IgD-negative memory B cell (primary cell): ENCODE measurements around the gene SRRM2. TPM values are rescaled to one million over a fixed set of nuclear protein-coding genes. Genes with fewer than 3 reads are reported as not detected.
A peak's percentile ranks its signal among the peaks of the same experiment; 100 is the strongest.

Experiments
- H3K27ac Mint-ChIP-seq, 3 donors: one replicate each; pipeline ENCODE4 v1.8.0; 2020 to 2022; ENCODE audit warnings: mild to moderate bottlenecking in 3 of 3, mixed read lengths in 3 of 3, moderate library complexity in 1 of 3
- H3K27me3 Mint-ChIP-seq: one replicate; pipeline ENCODE4 v1.8.0; 2021; ENCODE audit warnings: mixed read lengths
- H3K36me3 Mint-ChIP-seq: one replicate; pipeline ENCODE4 v1.8.0; 2020; ENCODE audit warnings: mild to moderate bottlenecking, mixed read lengths
- H3K4me1 Mint-ChIP-seq, 3 donors: one replicate each; pipeline ENCODE4 v1.8.0; 2020 to 2022; ENCODE audit warnings: mixed read lengths in 3 of 3, mild to moderate bottlenecking in 1 of 3
- H3K4me3 Mint-ChIP-seq, 4 donors: one replicate each; pipeline ENCODE4 v1.8.0; 2020 to 2022; ENCODE audit warnings: mild to moderate bottlenecking in 4 of 4, mixed read lengths in 4 of 4, moderate library complexity in 3 of 4
- H3K9me3 Mint-ChIP-seq, 3 donors: one replicate each; pipeline ENCODE4 v1.8.0; 2020 to 2021; ENCODE audit warnings: mixed read lengths in 3 of 3, mild to moderate bottlenecking in 1 of 3
- polyA plus RNA-seq: library from polyadenylated mRNA; unstranded; fragments of 300-500 nt; fragmentation: Illumina TruSeq; gene quantifications from one replicate; pipeline ENCODE4 v1.2.3, GENCODE V29; 2021

SRRM2 gene
- polyA plus RNA-seq, 1 donor from 2014 or later = 159 TPM

DNA sequence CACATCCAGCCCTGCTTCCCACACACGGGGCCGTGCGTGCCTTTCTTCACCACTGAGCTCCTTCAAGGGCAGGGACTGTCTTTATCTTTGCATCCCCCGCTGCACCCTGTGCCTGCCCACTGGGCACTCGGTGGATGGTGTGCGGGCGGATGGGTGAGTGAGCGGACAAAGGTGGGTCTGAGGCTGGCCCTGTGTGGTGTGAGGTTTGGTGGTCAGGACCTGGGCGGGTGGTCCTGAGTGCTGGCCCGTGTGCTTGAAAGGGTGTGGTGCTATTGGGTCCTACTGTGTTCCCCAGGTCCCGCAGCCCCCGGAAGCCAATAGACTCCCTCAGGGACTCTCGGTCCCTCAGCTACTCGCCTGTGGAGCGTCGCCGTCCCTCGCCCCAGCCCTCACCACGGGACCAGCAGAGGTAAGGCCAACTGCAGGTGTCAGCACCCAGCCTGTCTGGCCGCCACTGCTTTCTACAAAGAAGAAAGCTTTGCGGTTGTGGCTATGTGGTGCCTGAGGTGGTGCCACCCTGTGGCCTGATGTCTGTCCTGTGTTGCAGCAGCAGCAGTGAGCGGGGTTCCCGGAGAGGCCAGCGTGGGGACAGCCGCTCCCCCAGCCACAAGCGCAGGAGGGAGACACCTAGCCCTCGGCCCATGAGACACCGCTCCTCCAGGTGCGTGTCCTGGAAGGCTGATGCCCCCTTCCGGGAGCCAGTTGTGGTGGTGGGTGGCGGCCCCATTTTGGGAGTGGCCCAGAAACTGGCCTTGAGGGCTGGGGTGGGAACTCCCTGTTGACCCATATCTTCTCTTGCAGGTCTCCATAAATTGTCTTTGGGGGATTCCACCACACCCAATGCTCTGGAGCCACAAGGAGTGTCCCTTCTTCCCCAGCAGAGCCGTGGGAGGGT lies 17.9 kb downstream of the SRRM2 start:
- peaks cover 0 to 18% (median 6%) of the 10 kb centered on the region in 3 donors for H3K4me1 Mint-ChIP-seq
- peak overlapping the region in 2 of 4 donors; percentile 18 to 49 for H3K4me3 Mint-ChIP-seq
- peak overlapping the region; percentile 31 to 97 (median 82) for H3K27ac Mint-ChIP-seq
- H3K27me3 Mint-ChIP-seq = no peaks in the 10 kb centered on the region
- no peaks in the 10 kb centered on the region for H3K9me3 Mint-ChIP-seq
- H3K36me3 Mint-ChIP-seq = peaks cover 8% of the 10 kb centered on the region

DNA sequence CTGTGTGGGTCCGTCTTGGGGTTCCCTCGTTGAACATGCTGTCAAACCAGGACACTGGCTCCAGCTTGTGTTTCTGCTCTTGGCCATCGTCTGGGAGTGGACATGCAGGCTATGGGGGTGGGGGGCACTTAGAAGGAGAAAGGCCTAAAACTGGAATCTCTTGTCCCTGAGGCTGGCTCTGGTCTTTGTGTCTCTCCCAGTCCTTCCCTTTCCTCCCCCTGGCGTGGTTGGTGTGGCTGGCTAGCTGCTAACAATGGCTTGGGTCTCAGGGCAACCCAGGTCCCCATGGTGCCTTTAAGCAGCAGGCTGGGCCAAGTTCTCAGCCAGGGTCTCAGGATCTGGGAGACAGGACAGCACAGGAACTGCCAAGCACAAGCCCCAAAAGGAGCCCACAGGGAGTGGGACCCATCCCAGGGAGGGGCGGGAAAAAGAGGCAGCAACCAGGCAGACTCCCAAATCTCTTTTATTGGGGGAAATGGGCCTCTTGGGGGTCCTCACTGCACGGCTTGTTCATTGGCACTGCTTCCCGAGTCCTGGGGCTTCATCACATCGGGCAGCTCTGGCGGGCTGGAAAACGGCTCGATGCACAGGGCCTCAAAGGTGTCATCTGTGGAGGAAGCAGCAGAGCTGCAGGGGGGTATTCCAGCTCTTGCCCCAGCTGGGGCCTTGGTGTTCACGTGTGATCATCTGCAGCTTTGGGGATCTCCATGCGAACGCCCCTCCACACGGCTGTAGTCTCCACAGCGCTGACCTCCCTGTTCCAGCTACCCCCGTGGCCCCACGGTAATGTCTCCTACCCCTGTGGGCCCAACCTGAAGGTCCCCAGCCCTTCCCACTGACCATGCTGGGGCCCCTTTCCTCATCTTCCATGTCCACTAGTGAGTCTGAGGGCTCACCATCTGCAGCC lies 19.3 kb downstream of the SRRM2 start:
- Mint-ChIP-seq H3K27me3 (no peaks in the 10 kb centered on the region), H3K4me1 (peaks cover 7 to 16% (median 12%) of the 10 kb centered on the region in 3 donors), H3K27ac (peak overlapping the region in 2 of 3 donors; percentile 59 to 97), H3K9me3 (no peaks in the 10 kb centered on the region), H3K4me3 (peak overlapping the region in 1 of 4 donors; percentile 68), H3K36me3 (peaks cover 2% of the 10 kb centered on the region)

DNA sequence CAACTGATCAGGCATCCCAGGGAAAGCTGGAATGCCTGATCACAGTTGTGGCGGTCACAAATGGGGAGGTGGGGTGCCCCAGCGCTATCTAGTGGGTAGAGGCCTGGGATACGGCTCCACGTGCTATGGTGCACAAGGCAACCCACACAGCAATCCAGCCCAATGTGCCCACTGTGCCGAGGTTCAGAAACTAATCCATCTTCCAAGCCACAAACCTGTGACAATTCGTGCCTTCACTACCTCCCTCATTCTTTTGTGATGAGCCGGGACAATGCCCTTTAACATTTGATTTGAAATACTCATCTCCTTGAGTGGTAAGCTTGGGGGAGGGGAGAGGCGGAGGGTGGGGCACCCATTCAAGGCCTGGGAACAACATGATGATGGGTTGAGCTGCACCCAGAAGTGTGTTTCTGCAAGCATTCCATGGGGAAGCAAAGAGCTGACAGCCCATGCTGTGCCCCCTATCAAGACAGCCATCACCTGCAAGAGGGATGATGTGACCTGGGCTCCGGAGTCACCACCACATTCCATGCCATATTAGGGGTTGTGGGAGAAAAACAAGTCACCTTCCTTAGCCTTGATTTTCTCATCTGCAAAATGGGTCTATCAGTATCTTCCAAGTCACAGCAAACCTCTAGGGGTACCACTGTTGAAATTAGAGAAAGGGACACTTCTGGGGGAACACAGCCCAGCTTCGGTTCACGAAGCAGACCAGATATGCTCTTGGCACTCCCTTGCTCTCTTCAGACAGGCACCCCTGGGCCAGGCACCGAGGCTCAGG lies 20.9 kb downstream of the SRRM2 start:
- H3K27ac Mint-ChIP-seq = peak overlapping the region in 2 of 3 donors; percentile 65 to 97
- H3K9me3 Mint-ChIP-seq = no peaks in the 10 kb centered on the region
- peaks cover 13 to 21% (median 16%) of the 10 kb centered on the region in 3 donors for H3K4me1 Mint-ChIP-seq
- H3K36me3 Mint-ChIP-seq = peaks cover 2% of the 10 kb centered on the region
- H3K27me3 Mint-ChIP-seq = no peaks in the 10 kb centered on the region
- H3K4me3 Mint-ChIP-seq = peak overlapping the region in 1 of 4 donors; percentile 95

DNA sequence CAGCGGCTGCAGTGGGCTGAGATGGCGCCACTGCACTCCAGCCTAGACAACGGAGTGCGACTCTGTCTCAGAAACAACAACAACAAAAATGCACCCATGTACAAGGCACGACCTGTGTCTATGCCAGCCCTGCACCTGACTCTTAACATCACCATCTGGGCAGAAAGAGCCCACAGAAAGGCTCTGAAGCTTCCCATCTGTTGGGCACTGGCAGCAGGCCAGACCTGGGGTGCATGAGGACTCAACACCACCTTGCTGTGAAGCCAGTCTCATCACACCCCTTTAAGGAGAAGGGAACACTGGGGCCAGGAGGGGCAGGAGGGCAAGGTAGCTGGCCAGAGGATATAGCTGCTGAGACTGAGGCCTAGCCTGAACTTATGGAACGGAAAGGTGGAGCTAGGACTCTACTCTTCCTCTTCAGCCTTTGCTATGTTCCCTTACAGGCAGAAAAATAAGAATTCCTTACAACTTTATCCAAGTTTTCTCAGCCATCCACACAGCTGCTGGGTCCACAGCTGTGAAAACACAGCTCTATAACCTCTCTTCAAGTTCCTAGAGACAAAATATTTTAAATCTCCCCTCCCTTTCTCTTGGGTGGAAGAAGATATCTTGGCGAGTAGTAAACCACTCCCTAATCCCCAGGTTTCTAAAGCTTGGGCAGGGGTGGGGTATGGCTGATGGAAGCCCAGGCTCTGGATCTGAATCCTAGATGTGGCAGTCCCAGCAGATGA lies 21.9 kb downstream of the SRRM2 start:
- Mint-ChIP-seq H3K4me3 (peak overlapping the region in 3 of 4 donors; percentile 32 to 95 (median 47)), H3K27me3 (no peaks in the 10 kb centered on the region), H3K9me3 (no peaks in the 10 kb centered on the region), H3K27ac (peak overlapping the region in 1 of 3 donors; percentile 97), H3K36me3 (peaks cover 2% of the 10 kb centered on the region), H3K4me1 (peaks cover 17 to 26% (median 17%) of the 10 kb centered on the region in 3 donors)

DNA sequence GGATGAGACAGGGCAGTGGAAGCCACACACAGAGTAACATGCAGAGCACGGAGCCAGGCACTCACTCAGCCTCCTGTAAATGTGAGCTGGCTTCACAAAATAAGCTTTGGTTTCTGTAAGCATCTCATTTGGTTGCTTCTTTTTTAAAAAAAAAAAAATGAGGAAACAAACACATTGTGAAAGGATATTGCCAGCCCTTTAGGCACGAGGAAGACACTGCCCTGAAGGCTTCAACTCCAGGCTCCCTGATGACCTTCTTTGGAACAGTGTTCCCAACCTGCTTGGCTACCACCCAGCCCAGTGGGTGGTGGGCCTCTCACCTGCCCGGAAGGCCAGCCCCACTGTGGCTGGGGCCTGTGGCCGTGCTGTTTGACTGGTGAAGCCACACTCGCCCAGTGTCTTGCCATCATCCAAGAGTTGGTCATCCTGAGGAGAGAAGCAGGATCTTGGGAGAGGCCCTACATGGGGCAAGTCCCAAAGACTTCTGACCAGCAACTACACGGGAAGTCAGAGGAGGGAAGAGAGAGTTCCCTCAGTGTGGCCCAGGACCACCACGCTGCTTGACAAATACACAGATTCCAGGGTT lies 22.8 kb downstream of the SRRM2 start:
- Mint-ChIP-seq H3K4me1 (peaks cover 17 to 26% (median 17%) of the 10 kb centered on the region in 3 donors), H3K4me3 (peak overlapping the region in 3 of 4 donors; percentile 57 to 98 (median 95)), H3K27me3 (no peaks in the 10 kb centered on the region), H3K27ac (peak overlapping the region in 2 of 3 donors; percentile 82 to 97), H3K36me3 (peaks cover 2% of the 10 kb centered on the region), H3K9me3 (no peaks in the 10 kb centered on the region)

DNA sequence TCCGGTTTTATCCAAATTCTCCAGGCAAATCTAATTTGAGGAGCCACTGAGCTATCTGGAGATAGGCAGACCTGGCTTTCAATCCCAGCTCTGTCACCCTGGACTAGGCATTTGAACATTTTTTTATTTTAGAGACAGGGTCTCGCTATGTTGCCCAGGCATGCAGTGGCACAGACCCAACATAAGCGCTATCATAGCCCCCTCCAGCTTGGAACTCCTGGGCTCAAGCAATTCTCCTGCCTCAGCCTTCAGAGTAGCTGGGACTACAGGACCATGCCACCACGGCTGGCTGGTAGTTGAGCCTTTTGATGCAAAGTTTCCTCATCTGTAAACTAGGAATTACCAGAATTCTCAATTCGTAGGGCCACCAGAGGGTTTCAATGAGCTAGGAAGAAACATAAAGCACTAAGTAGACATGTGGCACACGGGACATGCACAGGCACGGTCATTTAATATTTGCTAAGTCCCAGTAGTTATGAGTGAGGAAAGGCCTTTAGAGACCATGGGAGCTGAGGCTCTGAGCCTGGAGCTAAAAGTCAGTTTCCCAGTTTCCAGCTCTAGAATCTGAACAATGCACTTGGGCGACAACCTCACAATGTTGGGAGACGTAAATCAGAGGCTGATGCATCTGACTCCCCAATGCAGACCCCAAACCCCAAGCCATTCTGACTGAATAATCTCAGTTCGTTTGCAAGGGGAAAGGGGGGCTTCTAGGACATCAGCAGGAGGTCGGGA lies 23.5 kb downstream of the SRRM2 start:
- H3K36me3 Mint-ChIP-seq = peaks cover 2% of the 10 kb centered on the region
- peak overlapping the region; percentile 86 to 98 (median 95) for H3K4me3 Mint-ChIP-seq
- no peaks in the 10 kb centered on the region for H3K27me3 Mint-ChIP-seq
- H3K9me3 Mint-ChIP-seq = no peaks in the 10 kb centered on the region
- H3K27ac Mint-ChIP-seq = peak overlapping the region; percentile 72 to 97 (median 82)
- H3K4me1 Mint-ChIP-seq = peaks cover 17 to 26% (median 17%) of the 10 kb centered on the region in 3 donors

DNA sequence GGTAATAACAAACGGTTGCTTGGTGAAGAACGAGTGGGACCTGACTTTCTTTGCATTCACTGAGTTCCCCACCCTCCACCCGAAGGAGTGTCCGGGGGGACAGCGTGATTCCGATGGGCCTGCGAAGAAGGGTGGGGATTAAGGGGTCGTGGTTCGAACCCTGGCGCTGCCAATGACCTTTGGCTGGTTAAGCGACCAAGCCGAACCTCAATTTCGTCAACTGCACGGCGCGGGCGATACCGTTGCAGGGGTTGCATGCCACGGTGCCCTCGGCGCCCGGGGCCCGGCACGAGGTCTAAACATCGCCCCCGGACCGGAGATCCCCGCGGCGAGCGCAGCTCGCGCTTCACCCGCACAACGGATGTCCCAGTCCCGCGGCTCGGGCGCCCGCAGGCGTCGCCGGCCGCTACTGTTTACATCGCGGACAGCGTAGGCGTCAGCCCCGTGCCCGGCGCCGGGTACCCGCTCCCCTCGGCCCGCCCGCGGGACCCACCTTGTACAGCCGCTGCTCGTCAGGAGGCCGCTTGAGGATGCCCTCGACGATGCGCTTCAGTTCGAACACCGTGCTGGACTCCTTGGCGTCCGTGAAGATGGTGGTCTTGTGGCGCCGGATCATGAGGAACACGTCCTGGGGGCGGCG lies 24.2 kb downstream of the SRRM2 start:
- Mint-ChIP-seq H3K36me3 (peaks cover 2% of the 10 kb centered on the region), H3K27me3 (no peaks in the 10 kb centered on the region), H3K4me1 (peaks cover 17 to 26% (median 17%) of the 10 kb centered on the region in 3 donors)

DNA sequence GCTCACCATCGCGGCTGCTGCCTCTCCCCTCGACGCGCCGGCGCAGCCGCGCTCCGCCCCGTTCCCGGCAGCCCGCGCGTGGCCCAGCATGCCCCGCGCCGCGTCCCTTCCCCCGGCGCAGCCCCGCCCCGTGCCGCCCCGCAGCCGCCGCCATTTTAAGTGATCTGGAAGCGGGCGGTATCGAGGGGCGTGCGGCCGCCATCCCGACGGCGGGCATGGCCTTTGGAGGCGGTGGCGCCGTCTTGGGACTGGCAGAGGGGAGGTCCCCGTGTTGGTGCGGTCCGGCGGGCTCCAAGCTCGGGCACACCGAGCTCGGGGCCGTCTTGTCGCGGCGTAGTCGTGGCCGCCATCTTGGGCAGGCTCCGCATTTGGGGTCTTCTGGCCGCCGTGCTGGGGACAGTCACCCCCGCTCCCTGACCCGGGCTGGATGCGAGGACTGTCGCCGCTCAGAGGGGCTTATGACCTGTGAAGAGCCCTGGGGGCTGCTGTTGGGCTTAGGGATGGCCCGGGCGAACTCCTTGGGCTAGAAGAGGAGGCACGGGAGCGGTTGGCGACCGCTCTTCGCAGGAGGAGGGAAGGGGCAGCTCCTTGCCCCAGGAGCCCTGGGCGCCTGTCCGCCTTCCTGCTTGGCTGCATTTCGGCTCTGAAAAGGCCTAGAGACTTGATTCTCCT lies 24.9 kb downstream of the SRRM2 start, which contains the start of gene ELOB:
ELOB (minus strand) TSS at position 50 of the 672 bp plus-strand sequence; CDS start at position 9, 41 bp downstream.
- Mint-ChIP-seq H3K4me1 (peaks cover 17 to 26% (median 17%) of the 10 kb centered on the region in 3 donors), H3K27ac (peak within 1 kb of the TSS; percentile 97 to 99 (median 98)), H3K27me3 (no peaks in the 10 kb centered on the region), H3K36me3 (no peaks in the 10 kb centered on the region), H3K4me3 (peak within 1 kb of the TSS; percentile 92 to 98 (median 96)), H3K9me3 (no peaks in the 10 kb centered on the region)

More for the DNA sequence above, 24.2 kb downstream of the SRRM2 start:
- no peaks in the 10 kb centered on the region for H3K9me3 Mint-ChIP-seq
- H3K4me3 Mint-ChIP-seq = peak overlapping the region; percentile 86 to 98 (median 95)
- peak overlapping the region; percentile 72 to 97 (median 82) for H3K27ac Mint-ChIP-seq

DNA sequence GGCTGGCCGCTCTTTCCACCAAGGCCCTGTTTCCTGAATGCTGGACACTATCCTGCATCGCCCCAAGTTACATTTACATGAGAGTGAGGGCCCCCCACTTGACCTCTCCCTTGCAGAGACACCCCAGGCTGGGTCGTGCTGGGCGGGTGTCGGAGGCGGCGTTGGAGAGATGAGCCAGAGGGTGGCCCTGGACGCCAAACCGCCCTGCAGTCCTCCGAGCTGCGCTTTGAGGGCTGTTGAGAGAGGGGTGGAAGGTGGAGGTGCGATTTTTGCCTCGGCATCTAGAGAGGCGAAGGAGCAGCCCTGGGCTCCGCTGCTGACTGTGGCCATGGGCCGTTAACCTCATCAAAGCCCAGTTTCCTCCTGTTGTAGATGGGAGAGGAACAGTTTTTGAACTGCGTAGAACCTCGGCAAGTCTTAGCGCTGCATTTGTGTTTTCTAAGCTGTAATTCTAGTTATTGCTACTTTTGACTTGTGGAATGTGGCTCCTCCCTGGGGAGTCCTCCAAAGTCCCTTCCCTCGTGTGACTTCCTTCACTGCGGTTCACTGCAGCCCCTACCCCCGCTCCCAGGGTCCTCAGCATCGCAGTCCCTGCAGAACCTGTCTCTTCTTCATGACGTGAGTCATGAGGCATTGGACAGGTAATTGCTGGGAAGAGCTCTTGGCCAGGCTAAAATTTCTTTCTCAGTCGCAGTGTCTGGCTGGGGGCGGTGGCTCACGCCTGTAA lies 25.6 kb downstream of the SRRM2 start:
- no peaks in the 10 kb centered on the region for H3K9me3 Mint-ChIP-seq
- peak overlapping the region; percentile 97 to 99 (median 98) for H3K27ac Mint-ChIP-seq
- H3K4me1 Mint-ChIP-seq = peaks cover 13 to 21% (median 17%) of the 10 kb centered on the region in 3 donors
- H3K4me3 Mint-ChIP-seq = peak overlapping the region; percentile 92 to 98 (median 96)
- no peaks in the 10 kb centered on the region for H3K36me3 Mint-ChIP-seq
- H3K27me3 Mint-ChIP-seq = no peaks in the 10 kb centered on the region

DNA sequence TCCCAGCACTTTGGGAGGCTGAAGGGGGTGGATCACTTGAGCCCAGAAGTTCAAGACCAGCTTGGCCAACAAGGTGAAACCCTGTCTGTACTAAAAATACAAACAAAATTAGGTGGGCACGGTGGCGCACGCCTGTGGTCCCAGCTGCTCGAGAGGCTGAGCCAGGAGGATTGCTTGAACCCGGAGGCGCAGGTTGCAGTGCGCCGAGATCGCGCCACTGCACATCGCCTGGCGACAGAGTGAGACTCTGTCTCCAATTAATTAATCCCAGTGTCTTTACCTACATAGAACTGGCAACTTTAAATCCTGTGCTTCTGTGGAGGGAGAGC lies 26.2 kb downstream of the SRRM2 start:
- Mint-ChIP-seq H3K27me3 (no peaks in the 10 kb centered on the region), H3K27ac (peak overlapping the region; percentile 97 to 99 (median 98)), H3K9me3 (no peaks in the 10 kb centered on the region), H3K36me3 (no peaks in the 10 kb centered on the region), H3K4me3 (peak overlapping the region; percentile 92 to 98 (median 96)), H3K4me1 (peaks cover 13 to 21% (median 17%) of the 10 kb centered on the region in 3 donors)

DNA sequence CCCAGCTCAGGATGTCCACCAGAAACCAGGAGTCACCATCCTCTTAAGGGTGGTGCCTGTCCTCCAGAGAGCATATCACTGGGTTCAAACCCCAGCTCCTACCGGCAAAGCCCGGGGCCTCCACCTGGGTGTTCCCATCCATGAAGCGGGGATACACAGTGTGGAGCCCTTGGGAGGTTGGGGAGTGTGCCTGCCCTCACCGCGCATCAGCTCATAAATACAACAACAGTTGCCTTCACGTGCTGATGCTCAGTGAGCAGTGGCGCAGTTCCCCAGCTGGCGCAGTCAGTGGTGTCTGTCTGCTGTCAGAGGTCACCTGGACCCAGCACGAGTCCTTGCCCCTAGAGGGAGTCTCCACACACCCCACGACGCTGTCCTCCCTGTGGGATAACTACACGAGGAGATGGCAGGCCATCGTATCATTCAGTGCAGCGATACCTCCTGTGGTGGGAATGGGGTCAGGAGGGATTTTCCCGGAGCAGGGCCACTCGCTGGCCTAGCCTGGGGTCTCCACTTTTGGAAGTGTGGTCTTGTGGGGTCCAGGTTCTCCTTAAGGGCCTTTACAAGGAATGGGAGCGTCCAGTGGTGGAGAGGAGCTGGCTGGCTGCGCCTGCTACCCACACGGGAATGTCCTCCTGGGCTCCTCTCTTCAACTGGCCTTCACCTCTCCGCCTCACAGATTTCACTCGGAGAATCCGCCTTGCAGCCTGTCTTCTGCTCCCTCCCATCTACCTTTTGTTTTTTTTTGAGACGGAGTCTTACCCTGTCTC lies 26.9 kb downstream of the SRRM2 start:
- no peaks in the 10 kb centered on the region for H3K36me3 Mint-ChIP-seq
- peak overlapping the region in 2 of 3 donors; percentile 97 to 99 for H3K27ac Mint-ChIP-seq
- peaks cover 13 to 21% (median 17%) of the 10 kb centered on the region in 3 donors for H3K4me1 Mint-ChIP-seq
- H3K4me3 Mint-ChIP-seq = peak overlapping the region in 3 of 4 donors; percentile 57 to 95 (median 92)
- no peaks in the 10 kb centered on the region for H3K27me3 Mint-ChIP-seq
- H3K9me3 Mint-ChIP-seq = no peaks in the 10 kb centered on the region
